A549 (cell line): Measurements from ENCODE around the gene SLC25A11. TPM values are rescaled to one million over a fixed set of nuclear protein-coding genes. Genes with fewer than 3 reads are reported as not detected.

Source experiments
- ATAC-seq, 2 experiments: fragments of 200-7000 bp in 1 of 2; fragments of >200 bp in 1 of 2; cut with Nextera tagmentation in 1 of 2; cut with Tn5 transposase in 1 of 2; 3 replicates each; pipeline versions ENCODE4 v1.8.0 to v1.9.1; 2018 to 2020; ENCODE audit warnings: mild to moderate bottlenecking in 1 of 2, moderate library complexity in 1 of 2
- CTCF ChIA-PET: fragments of 300-600 bp; sonication (Branson Sonifier 250); formaldehyde crosslinking; extraction: SDS; loops from one replicate; lab custom pipeline; 2021; ENCODE audit warnings: antibody characterized with exemption, inconsistent platforms; lab: Yijun Ruan, JAX
- POLR2A ChIA-PET: fragments of 350-600 bp; formaldehyde crosslinking; extraction: SDS; loops from one replicate; lab custom pipeline; 2021; ENCODE audit warnings: antibody characterized with exemption, inconsistent platforms; lab: Yijun Ruan, JAX
- DNase-seq, 2 experiments: peaks; one replicate each; pipeline versions ENCODE4 v3.0.0 to v3.0.0-alpha.2; 2011 to 2016; ENCODE audit warnings: low read depth in 1 of 2, low spot score in 1 of 2
- FAIRE-seq: peaks from 2 replicates; lab custom pipeline; 2011; peaks lifted over from hg19 to GRCh38; lab: Jason Lieb, UNC
- H3K27ac ChIP-seq, 2 experiments: fragments of >200 bp; sonication (Bioruptor Twin); formaldehyde crosslinking; 3 replicates each; pipeline ENCODE4 v1.5.1; 2016 to 2017
- H3K4me1 ChIP-seq: fragments of >200 bp; sonication (Bioruptor Twin); formaldehyde crosslinking; 3 replicates; pipeline ENCODE4 v1.6.1; 2016
- H3K4me2 ChIP-seq: fragments of >200 bp; sonication (Bioruptor Twin); formaldehyde crosslinking; 3 replicates; pipeline ENCODE4 v1.6.1; 2016
- H3K4me3 ChIP-seq: fragments of >200 bp; sonication (Bioruptor Twin); formaldehyde crosslinking; 3 replicates; pipeline ENCODE4 v1.5.1; 2016
- H3K9me3 ChIP-seq: fragments of >200 bp; sonication (Bioruptor Twin); formaldehyde crosslinking; 3 replicates; pipeline ENCODE4 v1.6.1; 2016
- BCL3 ChIP-seq: fragments of >200 bp; sonication (Bioruptor Twin); formaldehyde crosslinking; IDR thresholded peaks from 3 replicates; pipeline ENCODE4 v1.6.1; 2016
- BHLHE40 ChIP-seq: IDR thresholded peaks from 2 replicates; pipeline ENCODE4 v1.6.1; 2012; ENCODE audit warnings: low read depth, low read length, inconsistent platforms
- CBX2 ChIP-seq: fragments of 200-600 bp; sonication (generic); IDR thresholded peaks from 2 replicates; pipeline ENCODE4 v1.6.1; 2016; ENCODE audit warnings: low read depth, mild to moderate bottlenecking, borderline replicate concordance
- CBX8 ChIP-seq: fragments of 200-600 bp; sonication (generic); IDR thresholded peaks from 2 replicates; pipeline ENCODE4 v1.6.1; 2016
- CHD2 ChIP-seq: fragments of 150-350 bp; IDR thresholded peaks from 2 replicates; pipeline ENCODE4 v1.6.1; 2014; ENCODE audit warnings: low read length; ENCODE audit not compliant: partially characterized antibody
- CHD4 ChIP-seq: fragments of 200-600 bp; sonication (generic); IDR thresholded peaks from 2 replicates; pipeline ENCODE4 v1.6.1; 2016; ENCODE audit warnings: antibody characterized with exemption, mild to moderate bottlenecking, borderline replicate concordance
- E2F6 ChIP-seq: IDR thresholded peaks from 2 replicates; pipeline ENCODE4 v1.6.1; 2012; ENCODE audit warnings: low read depth, borderline replicate concordance
- EHF ChIP-seq: fragments of 250-450 bp; sonication (Bioruptor Pico); IDR thresholded peaks from 2 replicates; pipeline ENCODE4 v1.5.0; 2020; ENCODE audit warnings: mild to moderate bottlenecking
- ELK1 ChIP-seq: fragments of 150-350 bp; IDR thresholded peaks from 2 replicates; pipeline ENCODE4 v1.6.1; 2014; ENCODE audit warnings: low read depth, mild to moderate bottlenecking, low read length
- EP300 ChIP-seq, 2 experiments: fragments of >200 bp; sonication (Bioruptor Twin); formaldehyde crosslinking; IDR thresholded peaks; 2 replicates in 1 of 2; 3 replicates in 1 of 2; pipeline ENCODE4 v1.6.1; 2016 to 2017
- ESRRA ChIP-seq: fragments of 150-350 bp; IDR thresholded peaks from 2 replicates; pipeline ENCODE4 v1.6.1; 2014; ENCODE audit warnings: mild to moderate bottlenecking, low read length, borderline replicate concordance
- FOSB ChIP-seq: fragments of 250-450 bp; sonication (Bioruptor Pico); IDR thresholded peaks from 2 replicates; pipeline ENCODE4 v1.5.0; 2020; ENCODE audit warnings: mild to moderate bottlenecking, moderate library complexity
- FOSL2 ChIP-seq, 2 experiments: fragments of 450-650 bp in 1 of 2; fragments of >200 bp in 1 of 2; sonication (Bioruptor Twin) in 1 of 2; formaldehyde crosslinking; IDR thresholded peaks; 2 replicates each; pipeline versions ENCODE4 v1.5.0 to v1.6.1; 2016 to 2020; ENCODE audit warnings: mild to moderate bottlenecking in 1 of 2, moderate library complexity in 1 of 2
- GATA3 ChIP-seq: IDR thresholded peaks from 2 replicates; pipeline ENCODE4 v1.6.1; 2012; ENCODE audit warnings: borderline replicate concordance
- HDAC2 ChIP-seq: fragments of 200-600 bp; sonication (generic); IDR thresholded peaks from 2 replicates; pipeline ENCODE4 v1.6.1; 2016
- HES2 ChIP-seq: fragments of >200 bp; sonication (Bioruptor Twin); formaldehyde crosslinking; IDR thresholded peaks from 2 replicates; pipeline ENCODE4 v1.6.1; 2016
- HEYL ChIP-seq: fragments of 250-450 bp; sonication (Bioruptor Pico); IDR thresholded peaks from 2 replicates; pipeline ENCODE4 v1.8.0; 2021; ENCODE audit warnings: mild to moderate bottlenecking, moderate library complexity
- HOXA7 ChIP-seq: fragments of 250-450 bp; sonication (Bioruptor Pico); IDR thresholded peaks from 2 replicates; pipeline ENCODE4 v1.5.0; 2020; ENCODE audit warnings: mild to moderate bottlenecking, moderate library complexity
- HOXB13 ChIP-seq: fragments of 250-450 bp; sonication (Bioruptor Pico); IDR thresholded peaks from 2 replicates; pipeline ENCODE4 v1.5.0; 2020; ENCODE audit warnings: low read depth, mild to moderate bottlenecking, moderate library complexity
- JUNB ChIP-seq: fragments of >200 bp; sonication (Bioruptor Twin); formaldehyde crosslinking; IDR thresholded peaks from 2 replicates; pipeline ENCODE4 v1.6.1; 2016
- KDM1A ChIP-seq: fragments of 200-600 bp; sonication (generic); IDR thresholded peaks from 2 replicates; pipeline ENCODE4 v1.6.1; 2016; ENCODE audit warnings: low read depth, mild to moderate bottlenecking
- MAX ChIP-seq: IDR thresholded peaks from 2 replicates; pipeline ENCODE4 v1.6.1; 2012
- MYC ChIP-seq: IDR thresholded peaks from 2 replicates; pipeline ENCODE4 v1.6.1; 2012; ENCODE audit warnings: mild to moderate bottlenecking, inconsistent platforms, low read length, improper control_type of control experiment, borderline replicate concordance
- NPAS2 ChIP-seq: fragments of 250-450 bp; sonication (Bioruptor Pico); IDR thresholded peaks from 2 replicates; pipeline ENCODE4 v1.8.0; 2022; ENCODE audit warnings: mild to moderate bottlenecking, moderate library complexity, borderline replicate concordance
- NR3C1 ChIP-seq: fragments of >200 bp; sonication (Bioruptor Twin); formaldehyde crosslinking; IDR thresholded peaks from 3 replicates; pipeline ENCODE4 v1.6.1; 2017
- PBX3 ChIP-seq: IDR thresholded peaks from 2 replicates; pipeline ENCODE4 v1.6.1; 2012
- POLR2A ChIP-seq: IDR thresholded peaks from 2 replicates; pipeline ENCODE4 v1.6.1; 2012; ENCODE audit warnings: mild to moderate bottlenecking, low read length
- RAD21 ChIP-seq, 2 experiments: fragments of >200 bp in 1 of 2; sonication (Bioruptor Twin) in 1 of 2; formaldehyde crosslinking in 1 of 2; IDR thresholded peaks in 1 of 2; conservative IDR thresholded peaks in 1 of 2; 2 replicates in 1 of 2; 3 replicates in 1 of 2; pipeline ENCODE4 v1.6.1; 2012 to 2018; ENCODE audit warnings: inconsistent platforms in 1 of 2
- RNF2 ChIP-seq: fragments of 200-600 bp; sonication (generic); IDR thresholded peaks from 2 replicates; pipeline ENCODE4 v1.6.1; 2016; ENCODE audit warnings: low read depth, mild to moderate bottlenecking, antibody characterized with exemption, moderate library complexity, borderline replicate concordance
- USF2 ChIP-seq: fragments of 450-650 bp; IDR thresholded peaks from 2 replicates; pipeline ENCODE4 v1.6.1; 2014; ENCODE audit warnings: antibody characterized with exemption
- ZFP36 ChIP-seq: fragments of 450-650 bp; IDR thresholded peaks from 2 replicates; pipeline ENCODE4 v1.6.1; 2014; ENCODE audit warnings: borderline replicate concordance; ENCODE audit not compliant: partially characterized antibody
- WGBS: methylation state at CpG from one replicate; pipeline ENCODE4 v1.1.6; 2017; ENCODE audit errors: missing lambda C conversion rate; 5-methylcytosine and 5-hydroxymethylcytosine counted together
- polyA plus RNA-seq, 4 experiments: library from polyadenylated mRNA; depleted of rRNA in 3 of 4; stranded (reverse); fragments of >200 nt; fragmentation: RNase III in 1 of 4; extraction: RNeasy Plus Mini Kit Qiagen cat#74134 plus additional on column Dnase treatment in 1 of 4; gene quantifications; 2 replicates in 3 of 4; 3 replicates in 1 of 4; pipeline ENCODE4 v1.2.3, GENCODE V29; 2011 to 2017

SLC25A11 gene
- polyA plus RNA-seq, 2 of the 4 experiments (the other 2 are of a cell fraction) = 60.2 to 69.2 TPM

GRCh38 chr17:4966844-4967538, 27.1 kb upstream of the SLC25A11 start:
- DNase-seq = peak; percentile 100
- H3K4me1 ChIP-seq = peaks cover 21% of the 10 kb centered on the region
- WGBS = 2% methylated on average over 42 of the region's 42 CpGs
- H3K4me2 ChIP-seq = peak overlapping the region; percentile 89
- CTCF ChIA-PET = interaction anchor here (0.5 to 11.2 kb wide), 17 partner anchors 10 to 1458 kb away, joined by 3 to 148 read pairs (median 4); partner anchors contain the start of genes CAMTA2, ENO3, PFN1 and RNF167
- FAIRE-seq = peak; percentile 100
- H3K27ac ChIP-seq = peak overlapping the region; percentile 94 to 95
- peak overlapping the region; percentile 63 for H3K4me3 ChIP-seq
- POLR2A ChIA-PET = interaction anchor here (0.8 to 6.2 kb wide), 23 partner anchors 9 to 257 kb away, joined by 3 to 83 read pairs (median 4); partner anchors contain the start of genes CAMTA2, ENO3, INCA1 and KIF1C
- peak; percentile 89 to 95 for ATAC-seq
- no peaks in the 10 kb centered on the region for H3K9me3 ChIP-seq
- TF ChIP-seq BHLHE40 (no peak), MYC (no peak), EP300 (IDR thresholded peaks at IDR 0.05) (no peak), HES2 (no peak), CBX2 (no peak), HOXA7 (CRISPR knock-in tag) (no peak), NR3C1 (no peak), ZFP36 (no peak), EHF (peak; percentile 59; the same call in 1 of the 2 replicates), CBX8 (no peak), HOXB13 (peak; percentile 86), RNF2 (peak; percentile 95; the same call in 1 of the 2 replicates), E2F6 (peak; percentile 71), HEYL (CRISPR knock-in tag) (no peak), JUNB (no peak), ELK1 (no peak), RAD21 (conservative IDR thresholded peaks at IDR 0.05 in 1 of 2, IDR thresholded peaks at IDR 0.05 in 1 of 2) (peak in 1 of 2 experiments; percentile 10; a peak in 1 of 5 replicates), PBX3 (peak; percentile 98), GATA3 (no peak), BCL3 (no peak), ESRRA (no peak; the same call in 1 of the 2 replicates), FOSL2 (IDR thresholded peaks at IDR 0.05) (no peak), FOSL2 (CRISPR knock-in tag; IDR thresholded peaks at IDR 0.05) (no peak), KDM1A (no peak), CHD4 (no peak), NPAS2 (CRISPR knock-in tag) (no peak), USF2 (peak; percentile 9; the same call in 1 of the 2 replicates), HDAC2 (no peak), POLR2A (peak; percentile 59; the same call in 1 of the 2 replicates), FOSB (CRISPR knock-in tag) (no peak), CHD2 (peak; percentile 56), MAX (peak; percentile 92)
